Stomach (tissue), 9 donors: Measurements from ENCODE around the gene RBM44. TPM values are rescaled to one million over a fixed set of nuclear protein-coding genes. Genes with fewer than 3 reads are reported as not detected.

Experiments used
- DNase-seq, 2 donors: peaks; one replicate each; pipeline versions ENCODE4 v3.0.0 to v3.0.0-alpha.2; 2013 to 2019
- H3K27ac ChIP-seq, 5 donors: fragments of 200-600 bp in 4 of 5; sonication (generic) in 4 of 5; one replicate each; pipeline ENCODE4 v1.5.1; 2013 to 2019; ENCODE audit warnings: mild to moderate bottlenecking in 1 of 5, moderate library complexity in 1 of 5
- H3K27me3 ChIP-seq, 3 donors: fragments of 200-600 bp; sonication (generic); one replicate each; pipeline ENCODE4 v1.5.1; 2017 to 2019; ENCODE audit warnings: mixed run types in 1 of 3
- H3K36me3 ChIP-seq, 4 donors: fragments of 200-600 bp; sonication (generic); 1 replicate in 3 of 4; 2 replicates in 1 of 4; pipeline ENCODE4 v1.5.1; 2016 to 2019
- H3K4me1 ChIP-seq, 4 donors: fragments of 200-600 bp; sonication (generic); one replicate each; pipeline ENCODE4 v1.5.1; 2016 to 2019
- H3K4me3 ChIP-seq, 4 donors: fragments of 200-600 bp; sonication (generic) in 3 of 4; one replicate each; pipeline ENCODE4 v1.5.1; 2016 to 2019; ENCODE audit warnings: mild to moderate bottlenecking in 1 of 4
- H3K9me3 ChIP-seq, 4 donors: fragments of 200-600 bp; sonication (generic); one replicate each; pipeline ENCODE4 v1.5.1; 2016 to 2019
- CTCF ChIP-seq, 7 experiments: fragments of 450-650 bp in 4 of 7; fragments of 200-600 bp in 3 of 7; sonication (generic) in 3 of 7; IDR thresholded peaks; one replicate each; pipeline ENCODE4 v1.5.1; 2016 to 2019; ENCODE audit warnings: antibody characterized with exemption in 7 of 7, control low read depth in 2 of 7, mild to moderate bottlenecking in 1 of 7
- EP300 ChIP-seq: sonication (generic); formaldehyde crosslinking; IDR thresholded peaks from one replicate; pipeline ENCODE4 v1.6.1; 2017; ENCODE audit warnings: antibody characterized with exemption
- POLR2A ChIP-seq, 4 donors: fragments of 450-650 bp; IDR thresholded peaks; one replicate each; pipeline ENCODE4 v1.6.1; 2016; ENCODE audit warnings: antibody characterized with exemption in 4 of 4, control low read depth in 2 of 4, mild to moderate bottlenecking in 1 of 4, moderate library complexity in 1 of 4
- POLR2AphosphoS5 ChIP-seq, 3 donors: sonication (generic); formaldehyde crosslinking; IDR thresholded peaks; one replicate each; pipeline ENCODE4 v1.6.1; 2016; ENCODE audit warnings: antibody characterized with exemption in 3 of 3
- WGBS, 5 donors: extraction: QIAGEN DNeasy Blood & Tissue Kit in 3 of 5; methylation state at CpG; one replicate each; pipeline versions ENCODE4 v1.1.5 to v1.1.7; 2013 to 2018; 5-methylcytosine and 5-hydroxymethylcytosine counted together
- intact Hi-C: fragments of 100-400 bp; cut with DNase I; formaldehyde crosslinking; loops from one replicate; pipeline ENCODE4 v1.15.1; 2023; ENCODE audit warnings: low total_unique reads
- polyA plus RNA-seq, 3 donors: library from polyadenylated mRNA; stranded (reverse); fragments of 200-250 nt; gene quantifications; one replicate each; pipeline ENCODE4 v1.2.3, GENCODE V29; 2013
- total RNA-seq, 5 donors: library from RNA; depleted of rRNA; stranded (reverse); fragments of >200 nt; gene quantifications; one replicate each; pipeline versions ENCODE4 v1.1.0 to v1.2.3, GENCODE V29; 2014 to 2016
- donor health status: healthy with polysubstance abuse.
- donor health status: Bipolar disorder and iron deficiency.
- donor health status: healthy.

RBM44 gene
- total and polyA plus RNA-seq, 8 donors: under 0.01 to 2.4 (median 1.8) TPM; not detected in 3

GRCh38 chr2:237824085-237824484, 25.5 kb downstream of the RBM44 start:
- no peaks in the 10 kb centered on the region for H3K36me3 ChIP-seq
- 87 to 92% (median 89%) methylated on average over 6 of the region's 6 CpGs for WGBS, 5 donors
- H3K27me3 ChIP-seq: no peaks in the 10 kb centered on the region
- H3K4me1 ChIP-seq: no peaks in the 10 kb centered on the region
- intact Hi-C loops: no loop called here
- TF ChIP-seq POLR2AphosphoS5 (IDR thresholded peaks at IDR 0.05) (no peak), POLR2A (IDR thresholded peaks at IDR 0.05) (no peak), EP300 (no peak), CTCF (IDR thresholded peaks at IDR 0.05) (no peak)
- no peak overlapping the region for H3K4me3 ChIP-seq
- H3K9me3 ChIP-seq: no peaks in the 10 kb centered on the region
- no peak for DNase-seq
- H3K27ac ChIP-seq: no peak overlapping the region

GRCh38 chr2:237827421-237827987, 28.9 kb downstream of the RBM44 start:
- Histone ChIP-seq H3K36me3 (no peaks in the 10 kb centered on the region), H3K27me3 (no peaks in the 10 kb centered on the region), H3K27ac (no peak overlapping the region), H3K9me3 (no peaks in the 10 kb centered on the region), H3K4me1 (no peaks in the 10 kb centered on the region), H3K4me3 (no peak overlapping the region)
- TF ChIP-seq POLR2AphosphoS5 (IDR thresholded peaks at IDR 0.05) (no peak), CTCF (IDR thresholded peaks at IDR 0.05) (no peak), EP300 (no peak), POLR2A (IDR thresholded peaks at IDR 0.05) (no peak)
- DNase-seq: no peak
- intact Hi-C loops: no loop called here
- 46 to 58% (median 49%) methylated on average over 3 of the region's 3 CpGs for WGBS, 5 donors

- H3K27ac ChIP-seq: no peak overlapping the region
- no peaks in the 10 kb centered on the region for H3K9me3 ChIP-seq
- intact Hi-C loops: no loop called here
- H3K4me1 ChIP-seq: no peaks in the 10 kb centered on the region
- no peak for DNase-seq
- no peak for TF ChIP-seq POLR2AphosphoS5 (IDR thresholded peaks at IDR 0.05)
- no peak for TF ChIP-seq EP300
- TF ChIP-seq POLR2A (IDR thresholded peaks at IDR 0.05): no peak
- no peak for TF ChIP-seq CTCF (IDR thresholded peaks at IDR 0.05)
- WGBS, 5 donors: 81 to 99% (median 94%) methylated on average over 2 of the region's 2 CpGs
- no peaks in the 10 kb centered on the region for H3K36me3 ChIP-seq
- H3K4me3 ChIP-seq: no peak overlapping the region
- no peaks in the 10 kb centered on the region for H3K27me3 ChIP-seq
Measured at GRCh38 chr2:237830522-237830921, 31.9 kb downstream of the RBM44 start.

GRCh38 chr2:237833546-237833945, 35.0 kb downstream of the RBM44 start:
- intact Hi-C loops: no loop called here
- H3K4me1 ChIP-seq: no peaks in the 10 kb centered on the region
- WGBS, 5 donors: 94 to 98% (median 97%) methylated on average over 1 of the region's 1 CpG
- H3K4me3 ChIP-seq: no peak overlapping the region
- H3K27me3 ChIP-seq: no peaks in the 10 kb centered on the region
- H3K36me3 ChIP-seq: no peaks in the 10 kb centered on the region
- H3K9me3 ChIP-seq: no peaks in the 10 kb centered on the region
- no peak for TF ChIP-seq POLR2A (IDR thresholded peaks at IDR 0.05)
- no peak for TF ChIP-seq CTCF (IDR thresholded peaks at IDR 0.05)
- TF ChIP-seq EP300: no peak
- no peak for TF ChIP-seq POLR2AphosphoS5 (IDR thresholded peaks at IDR 0.05)
- no peak overlapping the region for H3K27ac ChIP-seq
- DNase-seq: no peak
